Activated gamma-delta T cell (primary cell): ENCODE measurements around the gene RIPPLY2.
"Not testable (repeated sequence)": the region's sequence is repeated elsewhere in the genome, so short reads cannot be mapped to it uniquely, and the experiment has no call there.

Experiments used
- DNase-seq: peaks from one replicate; lab custom pipeline; 2025; lab: John Stamatoyannopoulos, UW

Gene RIPPLY2

GRCh38 chr6:83860359-83860755, 7.2 kb downstream of the RIPPLY2 start:
- DNase-seq = no peak

DNA sequence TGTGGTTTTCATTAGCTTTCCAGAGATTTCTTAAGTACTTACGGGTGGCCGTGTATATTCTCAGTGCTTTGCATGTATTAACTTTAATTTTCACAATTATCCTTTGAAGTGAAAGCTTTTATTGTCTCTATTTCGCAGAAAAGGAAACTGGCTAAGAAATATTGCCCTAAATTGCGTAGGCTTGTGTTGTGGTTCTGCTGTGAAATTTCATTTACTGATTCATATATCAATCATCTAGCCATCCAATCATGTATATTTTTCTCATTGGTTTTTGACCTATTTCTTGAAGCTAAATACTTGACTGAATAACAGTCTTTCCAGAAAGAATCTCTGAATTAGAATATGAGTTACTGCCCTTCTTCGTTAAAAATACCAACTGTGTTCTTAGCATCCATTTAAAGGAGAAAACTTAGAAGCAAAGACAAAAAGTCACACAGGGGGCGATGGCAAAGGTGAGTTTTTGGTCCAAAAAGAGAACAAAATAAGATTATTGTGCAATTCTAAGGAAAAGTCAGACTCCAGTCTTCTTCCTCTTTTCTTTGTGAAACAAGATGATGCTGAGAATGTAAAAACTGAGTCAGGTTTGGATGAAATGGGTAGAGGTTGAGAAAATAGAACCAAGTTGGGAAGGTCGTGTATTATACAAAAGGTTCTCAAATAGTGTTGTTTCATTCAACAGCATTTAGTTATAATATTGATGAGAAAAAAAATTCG, 7.8 kb downstream of the RIPPLY2 start:
- DNase-seq = no peak

- DNase-seq = no peak
Measured at GRCh38 chr6:83862776-83863471, 9.8 kb downstream of the RIPPLY2 start.

- DNase-seq = no peak
Measured at GRCh38 chr6:83867043-83867442, 13.9 kb downstream of the RIPPLY2 start.

DNA sequence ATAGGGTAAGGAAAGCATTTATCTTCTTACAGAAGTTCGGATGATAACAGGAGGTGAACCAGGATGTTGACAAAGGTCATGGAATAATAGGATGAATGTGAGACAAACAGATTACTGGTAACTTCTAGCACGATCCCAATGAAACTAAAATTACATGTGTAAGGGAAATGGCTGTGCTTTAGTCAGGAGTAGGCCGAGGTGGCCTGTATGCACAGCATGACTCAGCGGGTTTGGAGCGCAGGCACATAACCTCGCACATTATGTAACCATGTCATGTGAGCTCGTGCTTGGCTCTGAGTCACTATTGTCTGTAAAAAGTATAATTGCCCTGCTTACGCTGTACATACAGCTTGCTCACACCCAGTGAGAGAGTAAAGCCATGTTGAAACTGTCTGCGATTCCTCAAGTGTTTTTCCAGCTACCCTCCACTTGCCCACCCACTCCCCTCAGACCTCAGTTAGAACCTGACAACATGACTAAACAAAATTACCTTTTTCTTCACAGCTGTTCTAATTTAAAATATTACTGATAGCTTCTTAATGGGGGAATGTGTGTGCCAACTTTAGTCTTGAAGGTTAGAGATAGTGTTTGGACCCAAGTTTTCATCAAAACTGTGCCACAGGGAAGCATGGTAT, 14.5 kb downstream of the RIPPLY2 start:
- DNase-seq = no peak

GRCh38 chr6:83868639-83869038, 15.5 kb downstream of the RIPPLY2 start:
- no peak for DNase-seq

GRCh38 chr6:83870649-83871048, 17.5 kb downstream of the RIPPLY2 start:
- DNase-seq = no peak

GRCh38 chr6:83872386-83873118, 19.4 kb downstream of the RIPPLY2 start:
- DNase-seq = no peak

DNA sequence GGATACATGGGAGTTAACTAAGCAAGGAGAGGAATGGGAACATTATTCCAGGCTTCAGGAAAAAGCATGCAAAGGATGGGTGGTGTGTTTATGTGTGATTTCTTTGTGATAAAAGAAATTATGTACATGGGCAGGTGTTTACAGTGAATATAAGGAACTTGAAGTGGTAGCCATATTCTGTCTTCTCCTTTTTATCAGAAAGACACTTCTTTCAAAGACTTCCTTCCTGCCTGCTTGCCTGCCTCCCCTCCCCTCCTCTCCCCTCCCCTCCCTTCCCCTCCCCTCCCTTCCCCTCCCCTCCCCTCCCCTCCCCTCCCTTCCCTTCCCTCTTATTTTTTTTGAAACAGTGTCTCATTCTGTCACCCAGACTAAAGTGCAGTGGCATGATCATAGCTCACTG, 20.7 kb downstream of the RIPPLY2 start:
- no peak for DNase-seq

- DNase-seq = no peak
Measured at GRCh38 chr6:83875843-83876242, 22.7 kb downstream of the RIPPLY2 start.

GRCh38 chr6:83878902-83879644, 25.9 kb downstream of the RIPPLY2 start:
- no peak for DNase-seq

GRCh38 chr6:83879746-83880145, 26.6 kb downstream of the RIPPLY2 start:
- DNase-seq = no peak

DNA sequence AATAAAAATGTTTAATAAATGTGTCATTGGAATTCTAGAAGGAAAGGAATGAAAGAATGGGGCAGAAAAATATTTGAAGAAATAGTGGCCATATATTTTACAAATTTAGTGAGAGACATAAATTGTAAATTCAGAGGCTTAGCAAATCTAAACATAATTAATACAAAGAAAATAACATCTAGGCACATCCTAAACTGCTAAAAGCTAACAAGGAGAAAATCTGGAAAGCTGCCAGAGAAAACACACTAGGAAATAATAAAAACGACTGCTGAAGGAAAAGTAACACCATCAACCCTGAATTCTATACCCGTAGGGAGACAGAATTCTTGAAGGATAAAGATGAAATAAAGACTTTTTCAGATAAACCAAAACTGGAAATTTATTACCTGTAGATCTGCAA, 30.1 kb downstream of the RIPPLY2 start:
- no peak for DNase-seq

DNA sequence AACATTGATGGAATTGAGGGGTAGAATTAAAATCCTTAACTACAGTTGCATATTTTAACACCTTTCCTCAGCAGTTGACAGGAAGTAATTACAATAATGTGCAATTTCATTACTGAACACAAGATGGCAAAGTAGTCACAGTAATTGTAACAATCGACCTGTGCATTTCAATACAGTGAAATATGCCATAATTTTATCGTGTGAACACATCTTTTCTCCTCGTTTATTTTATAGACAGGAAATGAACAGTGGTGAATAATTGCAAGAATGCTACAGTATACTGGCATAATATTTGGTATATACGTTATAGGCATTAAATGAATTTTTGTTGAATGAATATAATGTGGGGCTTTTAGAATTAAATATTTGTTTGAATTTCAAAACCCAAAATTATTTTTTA, 31.4 kb downstream of the RIPPLY2 start:
- no peak for DNase-seq

DNA sequence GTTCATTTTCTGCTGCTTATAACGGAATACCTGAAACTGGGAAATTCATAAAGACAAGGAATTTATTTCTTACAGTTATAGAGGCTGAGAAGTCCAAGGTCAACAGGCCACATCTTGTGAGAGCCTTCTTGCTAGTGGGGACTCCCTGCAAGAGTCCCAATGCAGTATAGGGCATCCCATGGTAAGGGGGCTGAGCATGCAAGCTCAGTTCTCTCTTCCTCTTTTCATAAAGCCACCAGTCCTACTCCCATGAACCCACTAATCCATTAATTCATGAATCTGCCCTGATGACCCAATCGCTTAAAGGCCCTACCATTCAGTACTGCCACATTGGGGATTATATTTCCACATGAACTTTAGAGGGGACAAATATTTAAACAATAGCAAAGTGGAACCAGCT, 32.8 kb downstream of the RIPPLY2 start:
- DNase-seq = no peak

GRCh38 chr6:83889621-83890020, 36.5 kb downstream of the RIPPLY2 start:
- DNase-seq = no peak

- DNase-seq = no peak
Measured at GRCh38 chr6:83890520-83890919, 37.4 kb downstream of the RIPPLY2 start.

- DNase-seq = no peak
Measured at GRCh38 chr6:83891586-83891985, 38.4 kb downstream of the RIPPLY2 start.

- DNase-seq = no peak
Measured at GRCh38 chr6:83893024-83893423, 39.9 kb downstream of the RIPPLY2 start.

- not testable (repeated sequence) for DNase-seq
Measured at GRCh38 chr6:83897094-83897493, 43.9 kb downstream of the RIPPLY2 start.

DNA sequence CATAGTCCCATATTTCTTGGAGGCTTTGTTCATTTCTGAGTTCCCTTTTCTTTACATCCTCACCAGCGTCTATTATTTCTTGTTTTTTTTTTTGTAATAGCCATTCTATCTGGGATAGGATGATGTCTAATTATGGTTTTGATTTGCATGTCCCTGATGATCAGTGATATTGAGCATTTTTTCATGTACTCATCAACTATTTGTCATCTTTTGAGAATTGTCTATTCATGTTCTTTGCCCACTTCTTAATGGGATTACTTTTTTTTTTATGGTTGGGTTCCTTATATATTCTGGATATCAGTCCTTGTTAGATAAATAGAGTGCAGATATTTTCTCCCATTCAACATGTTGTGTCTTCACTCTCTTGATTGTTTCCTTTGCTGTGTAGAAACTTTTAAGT, 48.5 kb downstream of the RIPPLY2 start:
- DNase-seq = no peak

- no peak for DNase-seq
Measured at GRCh38 chr6:83904395-83904794, 51.2 kb downstream of the RIPPLY2 start.
